Activated CD4-positive, alpha-beta T cell treated with anti-CD3 and anti-CD28 coated beads for 24 hours (primary cell): ENCODE results near the gene RIMS3.
"Not testable (repeated sequence)": the region's sequence is repeated elsewhere in the genome, so short reads cannot be mapped to it uniquely, and the experiment has no call there.

Experiments used
- DNase-seq, 2 donors: peaks; one replicate each; pipeline ENCODE4 v3.0.0-alpha.2; 2020; ENCODE audit warnings: low read depth in 2 of 2

The RIMS3 gene

GRCh38 chr1:40593449-40594186 lies 71.9 kb downstream of the RIMS3 start:
- DNase-seq, result no peak

- no peak for DNase-seq
These were observed 73.2 kb downstream of the RIMS3 start for GRCh38 chr1:40592107-40592803.

GRCh38 chr1:40588586-40588985 lies 76.9 kb downstream of the RIMS3 start:
- DNase-seq, result no peak

GRCh38 chr1:40583980-40584379 lies 81.5 kb downstream of the RIMS3 start:
- DNase-seq, result no peak

GRCh38 chr1:40582116-40582515 lies 83.4 kb downstream of the RIMS3 start:
- no peak for DNase-seq

- DNase-seq, result no peak
These were observed 90.1 kb downstream of the RIMS3 start for GRCh38 chr1:40575336-40575735.

GRCh38 chr1:40574805-40575204 lies 90.7 kb downstream of the RIMS3 start:
- not testable (repeated sequence) for DNase-seq
